GM21447 (cell line): ENCODE measurements around the gene ALX3.

ENCODE experiments used
- ATAC-seq: cut with Tn5 transposase; IDR thresholded peaks from one replicate; pipeline ENCODE4 v1.9.1; 2021; ENCODE audit not compliant: unreplicated experiment

The ALX3 gene

DNA sequence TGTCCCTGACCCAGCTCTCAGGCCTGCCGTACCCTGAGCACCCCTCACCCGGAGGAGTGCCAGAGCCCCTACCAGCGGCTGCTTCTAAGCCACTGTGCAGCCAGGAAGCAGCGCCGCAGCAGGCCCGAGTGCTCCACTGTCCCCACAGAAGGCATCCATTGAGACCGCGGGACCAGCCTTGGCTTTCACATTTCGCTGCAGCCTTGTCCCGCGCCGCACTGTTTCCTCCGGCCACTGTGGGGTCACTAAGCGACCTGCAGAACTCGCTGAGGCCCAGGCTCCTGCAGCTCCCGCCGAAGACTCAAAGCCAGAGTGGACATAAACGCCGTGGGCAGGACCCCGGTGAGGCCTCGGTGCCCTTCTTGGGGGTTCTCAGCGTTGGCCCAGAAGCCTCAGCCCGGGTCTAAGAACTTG is 3.0 kb downstream of the ALX3 start:
- ATAC-seq, result no peak

GRCh38 chr1:110065841-110066240 is 4.6 kb downstream of the ALX3 start:
- ATAC-seq, result no peak

DNA sequence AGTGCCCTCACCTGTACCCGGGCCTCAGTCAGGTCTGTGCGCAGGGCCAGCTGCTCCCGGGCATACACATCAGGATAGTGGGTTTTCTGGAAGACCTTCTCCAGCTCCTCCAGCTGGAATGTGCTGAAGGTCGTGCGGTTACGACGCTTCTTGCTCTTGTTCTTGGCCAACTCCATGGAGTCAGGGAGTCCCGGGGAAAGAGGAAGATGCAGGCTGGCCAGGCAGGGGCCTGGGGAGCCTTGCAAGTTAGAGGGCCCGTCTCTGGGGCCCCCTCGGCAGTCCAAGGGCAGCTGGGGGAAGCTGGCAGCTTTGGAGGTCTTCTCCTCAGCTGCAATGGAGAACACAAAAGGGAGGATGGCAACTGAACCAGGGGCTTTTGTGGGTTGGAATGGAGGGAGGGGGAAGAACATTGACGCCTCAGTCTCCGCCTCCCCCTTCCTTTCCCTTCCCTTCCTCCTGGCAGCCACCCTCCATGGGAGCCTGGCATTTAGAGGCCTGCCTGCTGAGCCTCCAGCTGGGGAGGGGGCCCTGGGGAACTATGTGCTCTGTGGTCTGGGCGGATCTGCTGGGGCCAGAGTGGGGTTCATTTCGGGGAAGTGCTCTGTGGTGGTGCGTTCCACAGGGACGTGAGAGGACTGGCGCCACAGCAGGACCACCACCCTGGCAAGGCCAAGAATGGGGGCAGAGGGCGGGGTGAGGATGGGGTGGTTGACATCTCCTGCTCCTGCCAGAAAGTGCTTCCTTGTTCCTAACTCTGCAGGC is 5.7 kb downstream of the ALX3 start:
- no peak for ATAC-seq

GRCh38 chr1:110063781-110064180 is 6.7 kb downstream of the ALX3 start:
- no peak for ATAC-seq

- no peak for ATAC-seq
Measured at GRCh38 chr1:110062612-110063011, 7.9 kb downstream of the ALX3 start.

DNA sequence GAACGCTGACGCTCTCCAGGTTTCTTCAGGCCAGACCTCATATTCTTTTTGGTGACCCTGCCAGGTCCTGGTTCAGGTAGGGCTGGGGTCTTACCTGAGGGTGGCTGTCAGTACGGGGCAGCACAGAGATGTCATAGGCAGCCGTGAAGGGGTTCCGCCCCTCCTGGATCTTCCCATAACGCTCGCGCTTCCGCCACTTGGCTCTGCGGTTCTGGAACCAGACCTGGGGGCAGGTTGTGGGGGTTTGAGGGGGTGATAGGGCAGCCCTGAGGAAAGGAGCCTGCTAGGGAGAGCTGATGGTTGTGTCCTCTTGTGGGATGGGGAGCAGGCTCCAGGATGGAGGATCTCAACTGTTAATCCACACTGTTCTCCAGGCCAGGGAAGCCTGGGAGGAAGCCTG is 9.1 kb downstream of the ALX3 start:
- ATAC-seq, result no peak

DNA sequence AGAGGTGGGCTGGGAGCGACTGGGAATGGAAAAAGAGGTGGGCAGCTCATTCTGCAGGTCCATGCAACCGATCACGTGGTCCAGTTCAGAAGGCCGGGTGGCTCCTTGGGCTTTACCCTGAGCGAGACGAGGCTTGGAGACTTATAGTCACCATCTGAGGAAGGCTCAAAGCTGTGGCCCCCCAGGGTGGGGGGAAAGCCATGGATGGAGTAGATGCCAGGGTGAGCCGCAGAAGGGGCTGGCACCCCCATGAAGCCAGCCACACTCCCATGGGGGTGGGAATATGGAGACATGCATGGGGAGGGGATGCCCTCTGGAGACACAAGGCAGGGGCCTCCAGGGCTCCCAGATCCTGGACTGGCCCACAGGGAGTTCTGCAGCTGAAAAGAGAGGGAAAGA is 9.8 kb downstream of the ALX3 start:
- no peak for ATAC-seq

GRCh38 chr1:110060034-110060661 is 10.3 kb downstream of the ALX3 start:
- ATAC-seq, result peak; percentile 58

DNA sequence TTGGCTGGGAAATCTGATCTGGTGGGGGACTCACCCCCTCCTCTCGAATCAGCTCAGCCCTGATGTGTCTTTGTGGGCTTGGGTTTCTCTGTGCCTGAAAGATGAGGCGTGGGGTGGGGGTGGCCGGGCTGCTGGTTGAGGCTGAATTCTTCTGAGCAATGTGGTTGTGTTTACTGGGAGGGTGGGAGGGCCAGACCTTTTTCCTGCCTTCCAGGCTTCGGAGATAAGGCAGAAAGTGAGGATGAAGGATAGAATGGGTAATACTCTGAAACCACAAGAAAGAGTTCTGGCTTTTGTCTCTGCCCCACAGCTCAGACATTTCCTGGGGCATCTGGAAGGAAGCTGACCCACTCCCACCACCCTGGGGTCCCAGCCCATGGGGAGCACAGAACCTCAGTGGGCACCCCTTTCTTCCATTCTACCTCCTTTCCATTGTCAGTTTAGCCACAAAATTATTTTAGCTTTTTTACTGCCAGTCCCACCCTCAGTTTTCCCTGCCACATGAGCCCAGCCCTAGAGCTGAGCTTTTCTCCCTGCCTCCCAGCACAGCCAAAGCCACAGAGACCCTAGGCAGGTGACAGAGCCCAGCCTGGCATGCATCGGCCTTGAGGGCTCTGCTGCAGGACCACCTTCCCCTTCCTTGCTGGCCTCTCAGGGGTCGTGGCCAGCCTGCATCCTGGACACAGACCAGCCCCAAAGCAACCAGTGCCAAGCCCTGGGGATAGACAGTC is 11.2 kb downstream of the ALX3 start:
- ATAC-seq, result no peak

- no peak for ATAC-seq
Measured at GRCh38 chr1:110058591-110058990, 11.9 kb downstream of the ALX3 start.

DNA sequence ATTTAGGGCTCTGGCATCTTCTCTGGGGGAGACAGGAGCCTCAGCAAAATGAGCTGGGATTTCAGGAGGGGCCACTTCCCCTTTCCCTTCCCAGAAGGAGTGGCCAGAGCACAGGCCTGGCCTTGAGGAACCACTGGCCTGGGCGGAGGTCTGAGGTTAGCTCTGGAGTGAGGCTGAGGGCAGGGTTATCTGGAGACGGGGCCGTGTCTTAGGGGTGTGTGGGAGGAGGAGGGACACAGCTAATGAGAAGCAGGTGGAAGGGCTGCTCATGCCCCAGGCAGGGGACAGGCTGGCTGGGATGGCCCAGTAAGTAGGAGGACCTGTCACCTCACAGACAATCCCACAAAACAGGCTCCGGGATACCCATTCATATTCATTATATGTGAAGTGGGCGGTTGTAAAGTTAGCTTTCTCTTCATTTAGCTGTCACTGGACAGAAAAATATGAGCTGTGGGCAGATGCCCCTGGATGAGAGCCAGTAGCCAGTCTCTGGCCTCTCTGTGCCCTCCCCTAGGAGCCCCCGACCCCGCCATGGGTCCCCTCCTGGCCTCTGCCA is 12.4 kb downstream of the ALX3 start:
- ATAC-seq, result no peak

DNA sequence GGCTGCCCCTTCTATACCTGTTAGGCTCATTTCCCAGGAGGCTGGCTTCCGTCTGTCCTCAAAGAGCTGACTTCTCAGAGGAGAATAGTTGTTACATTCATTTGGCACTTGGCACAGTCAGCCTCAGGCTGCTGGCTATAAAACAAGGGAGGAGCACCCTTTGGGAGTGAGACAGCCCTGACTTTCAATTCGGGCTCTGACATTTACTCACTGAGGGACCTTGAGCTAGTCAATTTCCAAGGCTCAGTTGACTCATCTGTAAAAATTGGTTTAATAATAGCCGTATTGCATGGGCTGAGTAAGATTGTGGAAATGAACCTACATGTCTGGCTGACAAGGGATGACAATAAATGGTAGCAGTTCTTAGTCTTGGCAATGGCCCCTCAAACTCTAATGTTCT is 13.7 kb downstream of the ALX3 start:
- ATAC-seq, result no peak

DNA sequence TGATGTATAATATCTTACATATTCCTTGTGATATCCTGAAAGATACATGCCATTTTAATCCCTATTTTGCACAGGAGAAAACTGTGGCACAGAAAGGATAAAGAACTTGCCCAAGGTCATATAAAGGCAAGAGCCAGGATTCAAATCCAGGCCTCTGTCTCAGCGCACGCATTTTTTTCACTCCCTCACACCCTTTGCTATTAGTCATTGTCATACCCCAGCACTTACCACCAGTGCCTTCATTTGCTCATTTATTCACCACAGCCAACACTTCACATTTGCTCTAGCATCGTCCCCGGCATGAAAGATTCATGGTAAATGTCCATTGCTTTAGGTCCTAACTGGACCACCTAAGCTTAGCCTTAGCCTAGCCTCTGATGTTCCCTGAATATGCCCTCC is 14.2 kb downstream of the ALX3 start:
- no peak for ATAC-seq

DNA sequence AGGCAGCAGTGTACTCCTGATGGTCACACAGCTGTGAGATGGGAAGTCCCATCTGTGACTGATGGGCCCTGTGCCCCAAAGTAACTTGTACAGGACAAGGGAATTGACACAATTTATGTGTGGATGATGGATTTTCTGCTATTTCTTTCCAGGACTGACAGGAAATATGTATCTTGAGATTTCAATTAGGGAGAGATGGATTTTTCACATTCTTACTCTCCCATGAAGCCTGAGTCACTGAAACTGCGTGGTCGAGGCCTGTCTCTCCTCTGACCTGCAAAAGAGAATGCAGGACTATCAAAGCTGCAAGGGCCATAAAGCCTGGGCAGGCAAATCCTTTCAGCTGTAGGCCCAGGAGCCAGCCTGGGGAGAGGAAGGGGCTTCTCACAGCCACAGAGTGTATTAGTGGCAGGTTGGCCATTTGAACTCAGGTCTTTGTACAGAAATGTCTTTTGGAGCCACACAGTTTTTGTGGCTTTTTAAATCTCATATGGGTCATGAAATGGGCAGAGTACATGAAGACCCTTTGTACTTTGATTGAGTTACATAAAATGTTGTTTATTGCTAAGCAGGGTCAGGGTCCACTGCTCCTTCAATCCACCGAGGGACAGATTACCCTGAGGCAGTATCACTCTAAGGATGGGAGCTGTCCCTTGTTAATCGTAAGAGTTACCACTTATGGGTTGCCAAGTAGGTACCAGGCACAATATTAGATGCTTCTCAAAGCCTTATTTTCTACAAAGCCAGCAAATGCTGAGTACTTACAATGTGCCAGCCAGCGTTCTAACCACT is 14.8 kb downstream of the ALX3 start:
- no peak for ATAC-seq

DNA sequence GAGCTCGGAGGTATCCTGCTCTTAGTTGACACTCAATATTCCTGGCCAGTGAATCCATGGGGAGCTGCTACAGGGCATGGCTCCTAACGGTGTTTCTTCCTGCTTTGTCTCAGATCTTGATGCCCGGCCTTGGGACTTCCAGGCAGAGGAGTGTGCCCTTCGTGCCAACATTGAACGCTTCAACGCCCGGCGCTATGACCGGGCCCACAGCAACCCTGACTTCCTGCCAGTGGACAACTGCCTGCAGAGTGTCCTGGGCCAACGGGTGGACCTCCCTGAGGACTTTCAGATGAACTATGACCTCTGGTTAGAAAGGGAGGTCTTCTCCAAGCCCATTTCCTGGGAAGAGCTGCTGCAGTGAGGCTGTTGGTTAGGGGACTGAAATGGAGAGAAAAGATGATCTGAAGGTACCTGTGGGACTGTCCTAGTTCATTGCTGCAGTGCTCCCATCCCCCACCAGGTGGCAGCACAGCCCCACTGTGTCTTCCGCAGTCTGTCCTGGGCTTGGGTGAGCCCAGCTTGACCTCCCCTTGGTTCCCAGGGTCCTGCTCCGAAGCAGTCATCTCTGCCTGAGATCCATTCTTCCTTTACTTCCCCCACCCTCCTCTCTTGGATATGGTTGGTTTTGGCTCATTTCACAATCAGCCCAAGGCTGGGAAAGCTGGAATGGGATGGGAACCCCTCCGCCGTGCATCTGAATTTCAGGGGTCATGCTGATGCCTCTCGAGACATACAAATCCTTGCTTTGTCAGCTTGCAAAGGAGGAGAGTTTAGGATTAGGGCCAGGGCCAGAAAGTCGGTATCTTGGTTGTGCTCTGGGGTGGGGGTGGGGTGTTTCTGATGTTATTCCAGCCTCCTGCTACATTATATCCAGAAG is 16.7 kb downstream of the ALX3 start:
- no peak for ATAC-seq

- no peak for ATAC-seq
Measured at GRCh38 chr1:110051262-110051648, 19.2 kb downstream of the ALX3 start.

DNA sequence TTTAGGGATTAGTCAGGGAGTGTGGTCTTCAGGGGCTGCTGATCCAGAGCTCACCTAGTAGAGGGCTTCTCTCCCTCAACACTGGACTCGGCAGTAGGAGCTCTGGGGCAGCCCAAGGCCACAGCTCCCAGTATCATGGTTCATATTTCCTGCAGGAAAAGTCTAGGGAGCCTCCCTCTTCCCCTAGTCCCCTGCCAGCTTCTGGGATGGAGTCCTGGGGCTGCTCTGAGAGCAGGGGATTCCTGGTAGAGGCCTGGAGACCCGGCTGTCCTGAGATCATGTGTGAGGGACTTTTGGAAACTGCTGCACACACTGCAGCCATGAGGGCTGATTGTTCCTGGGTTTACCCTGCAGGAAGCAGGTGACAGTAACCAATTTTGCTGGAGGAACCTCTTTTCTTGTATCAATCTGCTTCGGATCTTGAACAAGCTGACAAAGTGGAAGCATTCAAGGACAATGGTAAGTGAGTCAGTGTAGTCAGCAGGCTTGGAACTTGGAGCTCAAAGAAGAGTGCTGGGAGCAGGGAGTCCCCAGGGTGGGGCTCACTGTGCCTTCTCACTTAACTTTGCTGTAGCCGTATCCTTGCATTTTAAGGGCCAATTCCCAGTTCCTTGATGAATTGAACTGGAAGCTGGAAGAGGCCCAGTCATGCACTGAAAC is 19.7 kb downstream of the ALX3 start:
- ATAC-seq, result no peak

DNA sequence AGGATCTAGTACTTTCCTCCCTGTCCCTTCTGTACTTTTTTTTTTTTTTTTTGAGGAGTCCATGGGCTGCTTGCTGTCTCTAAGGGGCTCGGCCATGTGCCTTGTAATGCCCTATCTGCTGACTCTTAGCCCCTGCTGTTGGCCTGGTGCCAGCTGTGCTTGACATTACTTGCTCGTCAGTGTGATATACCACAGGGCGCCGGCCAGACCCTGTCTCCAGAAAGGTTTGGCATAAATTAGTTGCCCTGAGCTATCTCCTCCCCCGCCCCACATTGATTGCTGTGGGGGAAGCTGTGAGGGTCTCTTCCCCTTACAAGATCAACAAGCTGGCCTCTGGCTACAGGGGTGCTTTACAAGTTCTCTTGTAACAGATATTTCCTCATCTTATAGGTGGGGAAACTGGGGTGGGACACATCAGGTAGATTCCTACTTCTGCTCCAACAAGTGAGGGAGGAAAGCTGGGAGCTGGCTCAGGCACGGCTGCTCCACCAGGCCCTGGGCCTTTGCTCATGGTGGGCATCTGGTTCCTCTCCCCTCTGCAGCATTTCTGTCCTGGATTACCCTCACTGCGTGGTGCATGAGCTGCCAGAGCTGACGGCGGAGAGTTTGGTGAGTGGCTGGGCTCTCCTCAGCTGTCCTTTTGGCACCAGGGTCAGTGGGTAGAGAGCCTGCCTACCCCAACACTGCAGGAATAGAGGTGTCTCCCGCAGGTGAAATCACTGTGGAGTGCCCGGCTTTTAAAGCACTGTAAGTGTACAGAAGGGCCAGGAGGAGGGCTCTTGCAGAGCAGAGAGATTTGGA is 20.5 kb downstream of the ALX3 start:
- ATAC-seq, result no peak
